Upper lobe of left lung (tissue), 6 donors: ENCODE data around the gene PRKAG2. TPM values are rescaled to one million over a fixed set of nuclear protein-coding genes. Genes with fewer than 3 reads are reported as not detected.

ENCODE experiments used
- ATAC-seq, 2 donors: fragments of 200-7000 bp; cut with Tn5 transposase; one replicate each; pipeline ENCODE4 v1.9.1; 2022; ENCODE audit warnings: mild to moderate bottlenecking in 2 of 2, moderate library complexity in 2 of 2; ENCODE audit not compliant: low FRiP score in 2 of 2
- DNase-seq, 2 donors: peaks; one replicate each; pipeline ENCODE4 v3.0.0-alpha.2; 2019 to 2020
- H3K27ac ChIP-seq, 4 donors: fragments of 200-600 bp; sonication (generic); one replicate each; pipeline ENCODE4 v1.5.1; 2016 to 2019
- H3K27me3 ChIP-seq, 4 donors: fragments of 200-600 bp; sonication (generic); one replicate each; pipeline ENCODE4 v1.5.1; 2017 to 2019
- H3K36me3 ChIP-seq, 4 donors: fragments of 200-600 bp; sonication (generic); one replicate each; pipeline ENCODE4 v1.5.1; 2016 to 2019
- H3K4me1 ChIP-seq, 4 donors: fragments of 200-600 bp; sonication (generic); one replicate each; pipeline ENCODE4 v1.5.1; 2018 to 2019
- H3K4me3 ChIP-seq, 4 donors: fragments of 200-600 bp; sonication (generic); one replicate each; pipeline ENCODE4 v1.5.1; 2017 to 2019; ENCODE audit warnings: mild to moderate bottlenecking in 2 of 4, moderate library complexity in 1 of 4
- H3K9me3 ChIP-seq, 4 donors: fragments of 200-600 bp; sonication (generic); one replicate each; pipeline ENCODE4 v1.5.1; 2018 to 2019
- CTCF ChIP-seq, 6 experiments: fragments of 450-650 bp in 4 of 6; fragments of 200-600 bp in 2 of 6; sonication (generic) in 2 of 6; IDR thresholded peaks; one replicate each; pipeline ENCODE4 v1.5.1; 2016 to 2019; ENCODE audit warnings: antibody characterized with exemption in 6 of 6
- EP300 ChIP-seq, 4 donors: sonication (generic); formaldehyde crosslinking; IDR thresholded peaks; one replicate each; pipeline ENCODE4 v1.5.1; 2017; ENCODE audit warnings: antibody characterized with exemption in 4 of 4, control low read depth in 2 of 4
- POLR2A ChIP-seq, 4 donors: fragments of 450-650 bp; IDR thresholded peaks; one replicate each; pipeline ENCODE4 v1.5.1; 2016 to 2017; ENCODE audit warnings: antibody characterized with exemption in 4 of 4, mild to moderate bottlenecking in 2 of 4
- POLR2AphosphoS5 ChIP-seq, 2 donors: sonication (generic); formaldehyde crosslinking; IDR thresholded peaks; one replicate each; pipeline ENCODE4 v1.5.1; 2017; ENCODE audit warnings: antibody characterized with exemption in 2 of 2
- WGBS, 2 donors: methylation state at CpG; one replicate each; pipeline ENCODE4 v1.1.5; 2017 to 2018; 5-methylcytosine and 5-hydroxymethylcytosine counted together
- total RNA-seq, 6 donors: library from RNA; depleted of rRNA in 4 of 6; stranded (reverse); fragments of >200 nt in 4 of 6; gene quantifications; one replicate each; pipeline versions ENCODE4 v1.1.0 to v1.2.1, GENCODE V29; 2016 to 2021
- donor health status: DM: no; HTN: no; CAD: no; lungs with moderate emphysema.
- donor health status: DM: no; HTN: yes; CAD: no; lungs with severe emphysema.

Gene PRKAG2
- total RNA-seq, 6 donors from 2014 or later = 20.6 to 68.1 (median 29.6) TPM

DNA sequence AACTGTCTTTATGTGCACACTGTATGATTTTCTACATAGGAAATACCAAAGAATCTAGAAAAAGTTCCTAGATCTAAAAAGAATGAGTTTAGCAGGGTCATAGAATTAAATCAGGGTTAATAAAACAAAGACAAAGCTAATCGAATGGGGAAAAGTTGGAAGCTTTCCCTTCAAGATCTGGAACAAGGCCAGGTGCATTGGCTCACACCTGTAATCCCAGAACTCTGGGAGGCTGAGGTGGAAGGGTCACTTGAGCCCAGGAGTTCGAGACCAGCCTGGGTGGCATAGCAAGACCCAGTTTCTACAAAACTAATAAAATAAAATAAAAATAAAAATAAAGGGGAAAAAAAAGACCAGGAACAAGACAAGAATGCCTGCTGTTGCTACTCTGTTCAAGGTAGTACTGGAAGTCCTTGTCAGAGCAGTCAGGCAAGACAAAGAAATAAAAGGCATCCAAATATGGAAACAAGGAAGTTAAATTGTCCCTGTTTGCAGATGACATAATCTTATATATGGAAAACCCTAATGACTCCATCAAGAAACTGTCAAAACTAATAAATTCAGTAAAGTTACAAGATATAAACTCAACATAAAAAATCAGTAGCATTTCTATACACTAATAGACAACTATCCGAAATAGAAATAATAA lies 281.1 kb downstream of the PRKAG2 start:
- ATAC-seq (no peak), DNase-seq (no peak)
- Histone ChIP-seq H3K4me3 (no peak overlapping the region), H3K27me3 (no peaks in the 10 kb centered on the region), H3K36me3 (peaks cover 0 to 15% (median 0%) of the 10 kb centered on the region in 4 donors), H3K27ac (no peak overlapping the region), H3K9me3 (no peaks in the 10 kb centered on the region), H3K4me1 (no peaks in the 10 kb centered on the region)
- 68 to 76% methylated on average over 3 of the region's 3 CpGs for WGBS, 2 donors
- TF ChIP-seq CTCF (IDR thresholded peaks at IDR 0.05) (no peak), EP300 (IDR thresholded peaks at IDR 0.05) (no peak), POLR2A (IDR thresholded peaks at IDR 0.05) (no peak)

DNA sequence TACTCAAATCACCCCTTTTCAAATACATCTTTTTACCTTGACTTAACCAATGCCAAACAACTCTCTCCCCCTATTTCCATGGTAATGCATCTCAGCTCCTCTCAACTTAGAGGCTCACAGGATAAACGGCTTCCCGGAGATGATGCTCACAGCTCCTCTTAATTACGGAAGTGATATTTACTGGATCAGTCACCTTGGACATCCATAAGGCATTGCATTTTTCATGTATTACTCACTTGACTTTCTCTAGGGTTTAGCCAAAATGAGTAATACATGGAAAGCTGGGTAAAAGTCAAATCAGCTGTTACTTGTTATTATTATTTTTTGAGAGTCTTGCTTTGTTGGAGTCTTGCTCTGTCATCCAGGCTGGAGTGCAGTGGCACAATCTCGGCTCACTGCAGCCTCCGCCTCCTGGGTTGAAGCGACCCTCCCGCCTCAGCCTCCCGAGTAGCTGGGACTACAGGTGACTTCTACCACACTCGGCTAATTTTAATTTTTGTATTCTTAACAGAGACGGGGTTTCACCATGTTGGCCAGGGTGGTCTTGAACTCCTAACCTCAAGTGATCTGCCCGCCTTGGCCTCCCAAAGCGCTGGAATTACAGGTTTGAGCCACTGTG lies 283.9 kb downstream of the PRKAG2 start:
- peak in 1 of 2 donors; percentile 76 for ATAC-seq

GRCh38 chr7:151592330-151592729 lies 284.6 kb downstream of the PRKAG2 start:
- WGBS, 2 donors = 93 to 97% methylated on average over 11 of the region's 11 CpGs
- Histone ChIP-seq H3K36me3 (peaks cover 0 to 15% (median 0%) of the 10 kb centered on the region in 4 donors), H3K4me1 (no peaks in the 10 kb centered on the region), H3K27me3 (no peaks in the 10 kb centered on the region), H3K27ac (no peak overlapping the region), H3K9me3 (no peaks in the 10 kb centered on the region), H3K4me3 (no peak overlapping the region)
- ATAC-seq = no peak
- no peak for TF ChIP-seq POLR2AphosphoS5 (IDR thresholded peaks at IDR 0.05)
- TF ChIP-seq POLR2A (IDR thresholded peaks at IDR 0.05) = no peak
- TF ChIP-seq EP300 (IDR thresholded peaks at IDR 0.05) = no peak
- no peak for DNase-seq

More for the DNA sequence above, 283.9 kb downstream of the PRKAG2 start:
- no peaks in the 10 kb centered on the region for H3K4me1 ChIP-seq
- DNase-seq = no peak
- H3K4me3 ChIP-seq = no peak overlapping the region
- H3K27me3 ChIP-seq = no peaks in the 10 kb centered on the region
- no peaks in the 10 kb centered on the region for H3K9me3 ChIP-seq
- peaks cover 0 to 15% (median 0%) of the 10 kb centered on the region in 4 donors for H3K36me3 ChIP-seq
- H3K27ac ChIP-seq = no peak overlapping the region
- TF ChIP-seq POLR2A (IDR thresholded peaks at IDR 0.05) (no peak), POLR2AphosphoS5 (IDR thresholded peaks at IDR 0.05) (peak in 1 of 2 donors; percentile 33)
- 93% methylated on average over 12 of the region's 12 CpGs for WGBS, 2 donors

- no peaks in the 10 kb centered on the region for H3K9me3 ChIP-seq
- no peaks in the 10 kb centered on the region for H3K27me3 ChIP-seq
- no peak overlapping the region for H3K27ac ChIP-seq
- H3K4me3 ChIP-seq = no peak overlapping the region
- WGBS, 2 donors = 92 to 94% methylated on average over 7 to 14 of the region's 14 CpGs
- peak in 1 of 2 donors; percentile 45 for ATAC-seq
- H3K4me1 ChIP-seq = no peaks in the 10 kb centered on the region
- peaks cover 0 to 15% (median 0%) of the 10 kb centered on the region in 4 donors for H3K36me3 ChIP-seq
- TF ChIP-seq CTCF (IDR thresholded peaks at IDR 0.05) (no peak), EP300 (IDR thresholded peaks at IDR 0.05) (no peak), POLR2AphosphoS5 (IDR thresholded peaks at IDR 0.05) (no peak), POLR2A (IDR thresholded peaks at IDR 0.05) (no peak)
- peak in 1 of 2 donors; percentile 47 for DNase-seq
Observed at GRCh38 chr7:151591866-151592265, 285.0 kb downstream of the PRKAG2 start.

GRCh38 chr7:151590850-151591771 lies 285.8 kb downstream of the PRKAG2 start:
- TF ChIP-seq POLR2A (IDR thresholded peaks at IDR 0.05) (no peak), POLR2AphosphoS5 (IDR thresholded peaks at IDR 0.05) (no peak), CTCF (IDR thresholded peaks at IDR 0.05) (no peak), EP300 (IDR thresholded peaks at IDR 0.05) (no peak)
- H3K27me3 ChIP-seq = no peaks in the 10 kb centered on the region
- peak in 1 of 2 donors; percentile 67 for ATAC-seq
- 72 to 96% methylated on average over 8 to 19 of the region's 19 CpGs for WGBS, 2 donors
- peaks cover 0 to 15% (median 0%) of the 10 kb centered on the region in 4 donors for H3K36me3 ChIP-seq
- H3K27ac ChIP-seq = no peak overlapping the region
- no peak for DNase-seq
- H3K4me1 ChIP-seq = peaks cover 0 to 2% (median 0%) of the 10 kb centered on the region in 4 donors
- H3K4me3 ChIP-seq = no peak overlapping the region
- H3K9me3 ChIP-seq = no peaks in the 10 kb centered on the region
